GM18498 (cell line): Measurements from ENCODE around the gene ADAM15.

Source experiments
- ATAC-seq: cut with Tn5 transposase; IDR thresholded peaks from one replicate; pipeline ENCODE4 v1.9.1; 2021; ENCODE audit warnings: mild to moderate bottlenecking, moderate library complexity; ENCODE audit not compliant: unreplicated experiment

The ADAM15 gene

DNA sequence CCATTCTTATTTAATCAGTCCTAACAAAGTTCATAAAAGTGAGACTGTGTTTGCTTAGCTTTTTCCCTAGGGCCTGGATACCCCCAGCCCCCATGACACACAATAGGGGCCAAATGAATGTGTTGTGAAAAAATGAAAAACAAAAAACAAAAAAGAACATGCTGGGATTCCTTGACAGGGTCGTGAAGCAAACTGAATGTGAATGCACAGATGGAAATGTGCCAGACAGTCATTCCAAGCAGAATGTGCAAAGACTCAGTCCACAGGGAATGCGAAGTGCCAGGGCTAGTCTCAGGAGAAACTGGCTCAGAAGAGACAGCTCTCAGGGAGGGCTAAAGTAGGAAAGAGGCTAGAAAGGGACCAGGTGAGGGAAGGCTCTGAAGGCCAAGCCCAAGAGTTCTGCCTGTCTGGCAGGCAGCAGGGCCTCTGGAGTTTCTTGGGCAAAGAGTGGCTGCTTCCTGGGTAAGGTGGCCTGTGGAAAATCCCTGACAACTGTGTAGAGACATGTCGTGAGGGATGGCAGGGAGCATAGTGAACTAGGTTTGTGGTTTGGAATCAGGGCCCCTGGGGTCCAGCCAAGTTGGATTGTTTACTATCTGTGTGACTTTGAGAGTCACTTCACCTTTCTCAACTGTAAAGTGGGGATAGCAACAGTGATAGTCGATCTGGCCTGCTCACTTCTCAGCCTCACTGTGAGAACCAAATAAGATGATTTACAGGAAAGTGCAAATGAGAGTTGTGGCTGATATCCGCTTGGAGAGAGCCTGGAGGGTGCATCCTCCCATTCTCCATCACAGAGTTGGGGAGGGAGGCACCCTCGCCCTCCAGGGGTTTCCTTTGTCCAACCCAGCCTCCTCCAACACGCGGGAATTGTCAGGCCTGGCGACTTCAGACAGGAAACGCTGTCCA, 1.2 kb upstream of the ADAM15 start:
- no peak for ATAC-seq

DNA sequence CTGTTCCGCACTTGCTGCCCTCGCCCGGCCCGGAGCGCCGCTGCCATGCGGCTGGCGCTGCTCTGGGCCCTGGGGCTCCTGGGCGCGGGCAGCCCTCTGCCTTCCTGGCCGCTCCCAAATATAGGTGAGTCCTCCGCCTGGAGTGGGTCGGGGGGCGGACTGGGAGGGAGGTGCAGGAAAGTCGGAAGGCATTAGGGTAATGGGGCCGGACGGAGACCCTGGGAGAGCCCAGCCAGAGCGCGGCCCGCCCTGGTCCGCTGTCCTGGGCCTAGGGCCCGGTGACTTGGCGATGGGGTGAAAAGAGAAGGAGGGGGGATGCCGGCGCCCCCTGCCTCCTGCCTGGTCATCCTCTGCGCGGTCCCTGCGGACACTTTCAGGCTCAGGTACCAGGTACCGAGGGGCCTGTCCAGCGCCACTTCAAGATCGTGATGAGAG, 243 bp downstream of the ADAM15 start:
- peak; percentile 15 for ATAC-seq

DNA sequence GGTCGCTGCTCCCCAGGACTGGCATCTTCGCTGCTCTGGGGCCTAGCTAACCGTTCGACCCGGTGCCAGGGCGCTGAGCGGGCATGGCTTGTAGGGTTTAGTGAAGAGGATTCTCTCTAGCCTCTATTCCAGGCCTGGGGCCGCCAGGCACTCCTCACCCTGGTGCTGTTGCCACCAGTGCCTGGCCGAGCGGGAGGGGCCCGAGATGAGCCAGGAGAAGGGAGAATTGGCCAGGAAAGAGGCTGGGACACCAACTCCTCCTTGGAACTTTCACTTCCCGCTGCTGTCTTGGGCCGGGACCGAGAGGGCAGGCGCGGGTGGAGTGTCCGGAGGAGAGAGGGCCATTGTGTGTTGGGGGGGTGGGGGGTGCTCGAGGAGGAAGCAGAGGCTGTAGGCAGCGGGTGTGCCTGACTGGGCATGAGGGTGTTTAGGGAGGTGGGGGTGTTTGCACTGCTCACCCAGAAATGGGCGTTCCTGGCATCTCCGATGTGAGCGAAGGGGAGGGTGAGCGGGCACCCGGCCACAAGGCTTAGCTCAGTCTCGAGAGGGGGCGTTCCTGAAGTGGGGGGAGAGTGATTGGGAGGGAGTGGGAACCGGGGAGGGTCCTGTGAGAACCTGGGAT, 772 bp downstream of the ADAM15 start:
- ATAC-seq = no peak

DNA sequence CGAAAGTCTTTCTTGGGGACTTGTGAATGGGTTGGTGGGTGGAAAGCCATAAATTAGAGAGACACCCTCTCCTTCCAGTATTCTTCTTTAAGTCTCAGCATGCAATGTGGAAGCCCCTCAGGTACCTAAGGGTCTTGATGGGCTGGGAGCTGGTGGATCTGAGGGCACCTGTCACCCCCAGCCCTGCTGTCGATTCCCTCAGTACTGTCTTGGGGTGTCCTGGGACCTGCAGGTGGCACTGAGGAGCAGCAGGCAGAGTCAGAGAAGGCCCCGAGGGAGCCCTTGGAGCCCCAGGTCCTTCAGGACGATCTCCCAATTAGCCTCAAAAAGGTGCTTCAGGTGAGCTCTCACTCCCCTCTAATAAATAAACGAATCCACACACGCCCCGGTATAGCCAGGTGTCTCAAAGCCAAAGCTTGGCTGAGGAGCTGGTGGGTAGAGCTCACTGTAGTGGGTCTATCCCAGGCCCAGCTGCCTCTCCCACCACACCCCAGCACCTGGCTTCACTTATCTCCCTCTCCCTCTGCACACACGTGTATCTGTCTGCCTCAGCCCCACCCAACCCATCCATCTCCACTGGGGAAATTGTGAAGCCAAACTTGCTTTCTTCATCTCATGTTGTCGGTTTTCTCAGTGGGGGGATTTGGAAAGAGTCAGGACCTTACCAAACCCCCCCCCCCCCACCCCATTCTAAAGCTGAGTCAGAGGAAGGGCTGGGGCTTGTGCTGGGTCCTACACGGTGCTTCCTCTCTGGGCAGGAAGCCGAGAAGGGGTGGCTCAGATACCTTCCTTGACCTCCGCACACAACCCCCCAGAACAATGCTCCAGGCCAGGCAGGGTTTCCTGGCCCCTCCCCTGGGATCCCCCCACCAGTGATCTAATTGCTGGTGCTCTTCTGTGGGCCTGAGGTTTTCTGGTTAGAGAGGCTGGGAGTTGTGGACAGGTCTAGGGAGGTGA, 1.6 kb downstream of the ADAM15 start:
- no peak for ATAC-seq

DNA sequence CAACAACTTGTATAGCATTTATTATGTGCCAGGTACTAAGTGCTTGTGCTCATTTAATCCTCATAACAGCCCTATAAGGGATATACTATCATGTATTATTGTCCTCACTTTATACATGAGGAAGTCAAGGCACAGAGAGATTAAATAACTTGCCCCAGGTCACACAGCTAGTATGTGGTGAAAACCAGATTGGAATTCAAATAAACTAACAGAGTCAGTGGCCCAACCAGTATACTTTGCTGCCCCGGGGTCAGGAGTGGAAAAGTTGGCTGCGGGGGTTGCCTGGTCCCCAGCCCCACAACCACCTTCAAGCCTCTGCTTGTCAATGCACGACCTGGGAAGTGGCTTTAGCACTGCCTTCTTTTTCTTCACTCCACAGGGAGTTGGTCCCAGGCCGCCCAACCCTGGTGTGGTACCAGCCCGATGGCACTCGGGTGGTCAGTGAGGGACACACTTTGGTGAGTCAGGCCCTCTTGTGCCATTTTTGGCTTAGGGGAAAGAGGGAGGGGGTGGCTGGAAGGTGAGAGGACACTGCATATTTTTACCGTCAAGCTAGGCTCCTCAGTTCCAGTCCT, 2.5 kb downstream of the ADAM15 start:
- no peak for ATAC-seq

DNA sequence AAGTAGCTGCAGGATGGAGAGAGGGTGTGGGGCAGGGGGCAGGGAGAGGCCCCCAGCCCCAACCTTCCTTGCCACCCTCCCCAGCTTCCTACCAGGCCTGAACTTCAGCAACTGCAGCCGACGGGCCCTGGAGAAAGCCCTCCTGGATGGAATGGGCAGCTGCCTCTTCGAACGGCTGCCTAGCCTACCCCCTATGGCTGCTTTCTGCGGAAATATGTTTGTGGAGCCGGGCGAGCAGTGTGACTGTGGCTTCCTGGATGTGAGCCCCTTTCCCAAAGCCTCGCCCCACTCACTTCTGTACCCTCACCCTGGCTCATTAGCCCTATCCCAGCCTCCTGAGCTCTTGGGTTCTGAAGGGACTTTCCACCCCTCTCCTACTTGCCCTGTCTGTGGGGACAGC, 6.0 kb downstream of the ADAM15 start:
- no peak for ATAC-seq

DNA sequence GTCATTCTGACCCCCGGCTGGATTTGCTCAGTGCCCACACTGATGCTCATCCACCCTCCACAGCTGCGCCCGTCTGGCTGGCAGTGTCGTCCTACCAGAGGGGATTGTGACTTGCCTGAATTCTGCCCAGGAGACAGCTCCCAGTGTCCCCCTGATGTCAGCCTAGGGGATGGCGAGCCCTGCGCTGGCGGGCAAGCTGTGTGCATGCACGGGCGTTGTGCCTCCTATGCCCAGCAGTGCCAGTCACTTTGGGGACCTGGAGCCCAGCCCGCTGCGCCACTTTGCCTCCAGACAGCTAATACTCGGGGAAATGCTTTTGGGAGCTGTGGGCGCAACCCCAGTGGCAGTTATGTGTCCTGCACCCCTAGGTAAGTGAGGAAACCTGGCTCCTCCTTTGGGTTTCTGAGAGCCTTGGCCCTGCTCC, 6.7 kb downstream of the ADAM15 start:
- no peak for ATAC-seq

DNA sequence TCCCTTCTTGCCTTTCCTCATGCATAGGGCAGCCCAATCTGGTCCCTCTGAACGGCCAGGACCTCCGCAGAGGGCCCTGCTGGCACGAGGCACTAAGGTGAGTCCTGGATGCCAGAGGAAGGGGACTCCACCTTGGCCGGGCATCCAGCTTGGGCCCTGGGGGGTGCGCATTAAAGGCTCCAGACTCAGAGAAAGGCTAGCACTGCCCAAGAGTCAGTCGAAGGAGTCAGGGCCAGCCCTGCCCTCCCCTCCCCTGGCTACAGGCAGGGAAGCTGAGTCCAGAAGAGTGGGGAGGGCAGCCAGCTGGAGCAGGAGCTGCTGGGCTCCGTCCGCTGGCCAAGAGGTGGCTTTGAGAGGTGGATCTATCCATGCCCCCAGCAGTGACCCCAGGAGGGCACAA, 9.6 kb downstream of the ADAM15 start:
- ATAC-seq = no peak

DNA sequence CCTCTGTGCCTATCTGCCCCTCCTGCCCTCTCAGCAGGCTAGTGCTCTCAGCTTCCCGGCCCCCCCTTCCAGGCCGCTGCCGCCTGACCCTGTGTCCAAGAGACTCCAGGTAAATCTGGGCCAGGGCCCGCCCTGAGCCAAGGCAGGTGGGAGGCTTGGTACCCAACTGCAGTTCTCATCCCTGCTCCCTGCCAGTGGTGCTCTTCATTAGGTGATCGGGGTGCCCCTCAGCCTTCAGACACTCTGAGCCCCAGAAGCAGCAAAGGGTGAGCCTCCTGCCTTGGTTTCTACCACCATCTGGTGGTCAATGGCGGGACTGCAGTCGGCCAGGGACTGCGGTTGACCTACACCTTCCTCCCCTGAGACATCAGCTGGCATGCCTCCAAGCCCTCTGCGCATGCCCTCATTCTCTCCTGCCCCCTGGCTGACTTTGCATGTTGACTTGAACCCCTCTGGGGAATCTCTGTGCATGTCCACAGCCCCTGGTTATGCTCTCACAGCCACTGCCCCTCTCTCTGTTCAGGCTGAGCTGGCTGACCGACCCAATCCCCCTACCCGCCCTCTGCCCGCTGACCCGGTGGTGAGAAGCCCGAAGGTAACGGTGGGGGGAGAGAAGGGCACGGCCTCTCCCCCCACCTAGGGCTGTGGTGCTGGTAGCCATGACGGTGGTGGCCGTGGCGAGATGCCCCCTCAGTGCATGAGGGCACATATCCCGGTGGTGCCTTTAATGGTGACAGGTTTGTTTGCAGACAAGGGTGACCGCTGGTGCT, 10.4 kb downstream of the ADAM15 start:
- ATAC-seq = peak; percentile 48

DNA sequence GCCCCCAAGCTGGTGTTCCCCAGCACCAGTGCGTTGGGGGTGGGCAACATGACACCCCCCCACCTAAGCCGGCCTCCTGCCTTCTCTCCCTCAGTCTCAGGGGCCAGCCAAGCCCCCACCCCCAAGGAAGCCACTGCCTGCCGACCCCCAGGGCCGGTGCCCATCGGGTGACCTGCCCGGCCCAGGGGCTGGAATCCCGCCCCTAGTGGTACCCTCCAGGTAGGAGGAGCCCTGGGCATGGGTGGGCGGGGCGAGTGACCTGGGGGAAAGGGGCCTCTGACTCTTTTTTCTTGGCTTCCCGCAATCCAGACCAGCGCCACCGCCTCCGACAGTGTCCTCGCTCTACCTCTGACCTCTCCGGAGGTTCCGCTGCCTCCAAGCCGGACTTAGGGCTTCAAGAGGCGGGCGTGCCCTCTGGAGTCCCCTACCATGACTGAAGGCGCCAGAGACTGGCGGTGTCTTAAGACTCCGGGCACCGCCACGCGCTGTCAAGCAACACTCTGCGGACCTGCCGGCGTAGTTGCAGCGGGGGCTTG, 11.1 kb downstream of the ADAM15 start:
- ATAC-seq = no peak

DNA sequence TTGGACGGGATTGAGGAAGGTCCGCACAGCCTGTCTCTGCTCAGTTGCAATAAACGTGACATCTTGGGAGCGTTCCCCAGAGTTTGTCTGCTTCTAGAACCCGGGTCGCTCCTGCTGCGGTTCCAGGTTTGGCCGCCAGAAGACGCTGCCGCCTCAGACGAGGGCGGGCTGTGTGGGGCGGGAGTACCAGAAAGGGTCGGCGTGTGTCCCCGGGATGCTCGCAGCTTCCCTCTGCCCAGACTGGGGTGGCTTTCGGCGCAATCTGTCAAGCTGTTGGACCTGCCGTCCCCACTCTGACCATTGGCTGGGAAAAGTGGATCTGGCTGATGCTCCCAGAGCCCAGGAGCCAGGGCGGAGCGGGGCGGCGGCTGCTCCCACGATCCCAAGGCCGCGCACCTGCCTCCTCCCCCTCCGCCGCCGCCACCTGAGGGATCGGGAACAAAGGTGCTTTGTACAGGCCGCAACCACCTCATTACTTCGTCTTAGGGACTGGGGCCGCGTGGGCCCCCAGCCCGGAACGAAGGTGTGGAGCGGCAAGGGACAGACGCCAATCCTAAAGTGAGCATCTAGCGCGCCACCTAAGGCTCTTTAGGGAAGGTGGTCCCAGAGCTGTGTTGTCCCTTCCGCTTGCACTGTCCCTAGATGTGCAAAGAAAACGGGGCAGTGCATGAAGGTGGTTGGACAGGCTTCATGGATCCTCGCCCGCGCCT, 11.7 kb downstream of the ADAM15 start:
- ATAC-seq = peak; percentile 37

DNA sequence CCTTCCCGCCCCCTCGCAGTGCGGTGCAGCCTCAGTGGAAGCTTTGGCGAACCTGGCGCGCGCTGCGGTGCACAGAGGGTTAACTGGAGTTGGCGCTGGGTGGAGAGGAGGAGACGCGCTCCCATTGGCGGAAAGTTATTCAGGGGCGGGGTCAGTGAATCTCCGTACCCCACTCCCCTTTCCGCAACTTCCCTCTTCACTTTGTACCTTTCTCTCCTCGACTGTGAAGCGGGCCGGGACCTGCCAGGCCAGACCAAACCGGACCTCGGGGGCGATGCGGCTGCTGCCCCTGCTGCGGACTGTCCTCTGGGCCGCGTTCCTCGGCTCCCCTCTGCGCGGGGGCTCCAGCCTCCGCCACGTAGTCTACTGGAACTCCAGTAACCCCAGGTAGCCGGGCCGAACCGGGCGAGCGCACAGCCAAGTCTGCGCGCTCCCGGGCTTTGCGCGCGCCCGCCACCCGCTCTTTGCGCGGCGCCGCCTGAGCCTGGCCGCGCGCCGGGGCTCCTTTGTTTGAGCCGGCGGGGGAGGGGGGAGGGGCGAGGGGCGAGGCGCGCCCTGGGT, 12.5 kb downstream of the ADAM15 start, which contains the start of gene EFNA4:
EFNA4 (plus strand) TSS at position 191 of the 561 bp plus-strand sequence; CDS start at position 275, 84 bp downstream.
- ATAC-seq = peak; percentile 76

DNA sequence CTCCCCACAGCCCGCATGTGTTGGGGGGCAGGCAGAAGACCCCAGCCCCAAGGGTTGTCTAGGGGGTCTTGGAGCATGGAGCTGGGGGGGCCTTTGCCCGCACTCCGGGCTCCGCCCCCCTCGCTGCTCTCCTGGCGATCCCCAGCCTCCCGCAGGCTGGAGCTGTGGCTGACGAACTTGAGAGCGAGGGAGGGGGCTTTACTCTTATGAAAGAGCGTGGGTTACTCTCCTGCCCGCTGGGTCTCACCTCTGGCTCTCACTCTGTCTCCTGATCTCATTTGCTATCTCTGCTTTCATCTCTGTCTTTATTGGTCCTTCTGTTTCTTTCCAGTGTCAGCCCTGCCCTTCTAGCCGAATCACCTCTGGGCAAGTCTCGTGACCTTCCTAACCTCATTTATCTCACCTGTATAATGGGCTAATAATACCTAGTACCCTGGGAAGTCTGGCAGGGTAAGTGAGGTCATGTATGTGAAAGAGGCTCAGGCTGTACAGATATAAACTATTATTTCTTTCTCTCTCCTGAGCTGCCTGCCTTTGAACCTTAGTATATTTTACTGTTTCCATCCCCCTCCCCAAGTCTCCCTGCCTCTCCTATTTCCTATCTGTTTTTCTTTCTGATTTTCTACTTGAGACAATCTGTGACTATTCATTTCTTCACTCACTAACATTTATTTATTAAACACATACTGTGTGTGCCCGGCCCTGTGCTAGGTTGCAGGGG, 13.2 kb downstream of the ADAM15 start:
- ATAC-seq = no peak

DNA sequence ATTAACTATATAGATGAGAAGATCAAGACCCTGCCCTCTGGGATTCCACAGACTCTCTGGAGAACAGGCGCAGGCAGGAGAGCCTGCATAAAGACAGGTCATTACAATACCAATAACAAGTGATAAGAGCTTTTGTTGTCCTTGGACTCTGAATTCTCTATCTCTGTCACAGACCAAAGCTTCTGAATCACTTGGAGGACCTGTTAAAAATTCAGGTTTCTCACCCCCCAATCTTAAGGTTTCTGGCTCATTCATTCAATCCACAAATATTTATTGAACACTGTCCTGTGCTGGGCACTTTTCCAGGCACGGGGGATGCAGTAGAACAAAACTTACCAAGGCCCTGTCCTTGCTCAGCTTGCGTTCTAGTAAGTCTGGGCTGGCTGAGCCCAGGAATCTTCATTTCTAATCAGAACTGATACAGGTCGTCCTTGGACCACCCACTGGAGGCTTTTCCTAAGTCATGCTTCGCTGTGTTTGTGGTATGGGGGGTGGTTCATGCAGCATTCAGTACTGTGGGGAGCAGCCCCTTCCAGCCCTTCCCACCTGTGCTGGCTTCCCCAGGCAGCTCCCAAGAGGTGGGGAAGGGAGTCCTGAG, 13.8 kb downstream of the ADAM15 start:
- ATAC-seq = no peak

DNA sequence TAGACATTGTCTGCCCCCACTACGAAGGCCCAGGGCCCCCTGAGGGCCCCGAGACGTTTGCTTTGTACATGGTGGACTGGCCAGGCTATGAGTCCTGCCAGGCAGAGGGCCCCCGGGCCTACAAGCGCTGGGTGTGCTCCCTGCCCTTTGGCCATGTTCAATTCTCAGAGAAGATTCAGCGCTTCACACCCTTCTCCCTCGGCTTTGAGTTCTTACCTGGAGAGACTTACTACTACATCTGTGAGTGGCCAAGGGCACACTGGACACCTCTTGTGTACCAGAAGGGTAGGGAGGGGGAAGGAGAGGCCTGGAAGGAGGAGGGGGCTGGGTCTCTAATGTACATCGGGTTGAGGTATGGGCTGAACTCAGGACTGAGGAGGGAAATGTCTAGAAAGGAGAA, 15.7 kb downstream of the ADAM15 start:
- no peak for ATAC-seq

DNA sequence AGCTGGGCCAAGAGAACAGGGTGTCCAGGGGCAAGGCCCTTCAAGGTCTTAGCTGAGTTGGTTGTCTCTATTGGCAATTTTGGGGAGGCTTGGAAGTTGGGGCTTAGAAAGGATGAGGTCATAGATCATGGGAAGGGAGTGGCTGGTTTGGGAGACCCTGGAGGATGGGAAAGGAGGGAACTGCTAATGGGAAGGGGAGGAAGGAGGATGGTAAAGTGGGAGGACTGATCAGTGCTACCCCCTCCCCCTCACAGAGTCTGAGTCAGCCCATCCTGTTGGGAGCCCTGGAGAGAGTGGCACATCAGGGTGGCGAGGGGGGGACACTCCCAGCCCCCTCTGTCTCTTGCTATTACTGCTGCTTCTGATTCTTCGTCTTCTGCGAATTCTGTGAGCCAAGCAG, 17.5 kb downstream of the ADAM15 start:
- ATAC-seq = no peak

DNA sequence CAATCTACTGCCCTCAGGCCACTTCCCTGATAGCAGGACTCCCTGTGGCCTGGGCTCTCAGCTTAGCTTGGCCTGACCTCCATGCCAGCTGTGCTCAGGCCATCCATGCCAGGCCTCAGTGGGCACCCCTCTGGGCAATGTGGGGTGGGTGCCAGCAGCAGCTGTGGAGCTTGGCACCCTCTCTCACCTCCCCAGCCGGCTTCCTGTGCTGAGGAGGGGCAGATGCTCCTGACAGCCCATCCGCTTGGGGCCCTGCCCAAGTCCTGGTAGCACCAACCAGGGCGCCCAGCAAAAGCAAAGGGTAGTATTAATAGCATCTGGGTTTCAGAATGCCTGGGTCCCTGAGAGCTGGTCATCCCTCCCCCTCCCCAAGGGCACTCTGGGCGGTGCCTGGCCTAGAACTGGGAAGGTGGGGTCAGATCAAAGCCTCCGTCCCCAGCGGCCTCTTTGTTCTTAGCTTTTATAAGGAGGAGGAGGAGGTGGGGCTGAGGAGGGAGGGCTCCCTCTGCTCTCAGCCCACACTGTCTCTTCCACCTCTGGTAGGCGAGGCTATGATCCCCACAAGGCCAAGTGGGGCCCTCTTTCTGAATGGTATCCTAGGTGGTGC, 18.5 kb downstream of the ADAM15 start:
- no peak for ATAC-seq
